Esophagus squamous epithelium (tissue), 5 donors: Measurements from ENCODE around the gene TMEM167B. TPM values are rescaled to one million over a fixed set of nuclear protein-coding genes. Genes with fewer than 3 reads are reported as not detected.
"Not testable (repeated sequence)": the region's sequence is repeated elsewhere in the genome, so short reads cannot be mapped to it uniquely, and the experiment has no call there.

Source experiments
- DNase-seq: peaks from one replicate; lab custom pipeline; 2025; lab: John Stamatoyannopoulos, UW
- H3K27ac ChIP-seq, 4 donors: fragments of 200-600 bp; sonication (generic); one replicate each; pipeline ENCODE4 v1.5.1; 2016 to 2019; ENCODE audit warnings: mild to moderate bottlenecking in 1 of 4
- H3K27me3 ChIP-seq, 4 donors: fragments of 200-600 bp; sonication (generic); 1 replicate in 3 of 4; 2 replicates in 1 of 4; pipeline versions ENCODE4 v1.5.1 to v1.6.0; 2017 to 2021; ENCODE audit warnings: antibody characterized with exemption in 1 of 4
- H3K36me3 ChIP-seq, 3 donors: fragments of 200-600 bp; sonication (generic); one replicate each; pipeline ENCODE4 v1.5.1; 2016 to 2019
- H3K4me1 ChIP-seq, 3 donors: fragments of 200-600 bp; sonication (generic); one replicate each; pipeline ENCODE4 v1.5.1; 2017 to 2019
- H3K4me3 ChIP-seq, 4 donors: fragments of 200-600 bp; sonication (generic); 1 replicate in 3 of 4; 2 replicates in 1 of 4; pipeline ENCODE4 v1.5.1; 2016 to 2019; ENCODE audit warnings: mild to moderate bottlenecking in 2 of 4, moderate library complexity in 1 of 4
- H3K9me3 ChIP-seq, 3 donors: fragments of 200-600 bp; sonication (generic); one replicate each; pipeline ENCODE4 v1.5.1; 2016 to 2019
- POLR2A ChIP-seq, 4 donors: fragments of 450-650 bp; IDR thresholded peaks; one replicate each; pipeline ENCODE4 v1.6.1; 2017; ENCODE audit warnings: antibody characterized with exemption in 4 of 4, mild to moderate bottlenecking in 4 of 4, moderate library complexity in 3 of 4
- WGBS, 2 donors: methylation state at CpG; one replicate each; pipeline ENCODE4 v1.1.5; 2018; 5-methylcytosine and 5-hydroxymethylcytosine counted together
- intact Hi-C: fragments of 100-400 bp; cut with DNase I; formaldehyde crosslinking; loops from one replicate; pipeline ENCODE4 v1.15.0; 2022
- total RNA-seq, 4 donors: library from RNA; depleted of rRNA; stranded (reverse); fragments of >200 nt; gene quantifications; one replicate each; pipeline ENCODE4 v1.1.0, GENCODE V29; 2016
- TF ChIP-seq, protein P1 (sequence below), 6 experiments: fragments of 450-650 bp in 4 of 6; fragments of 200-600 bp in 2 of 6; sonication (generic) in 2 of 6; IDR thresholded peaks; one replicate each; pipeline ENCODE4 v1.5.1; 2016 to 2019; ENCODE audit warnings: antibody characterized with exemption in 6 of 6, mild to moderate bottlenecking in 4 of 6, moderate library complexity in 4 of 6
- donor health status: DM: yes; HTN: yes; CAD: no.

TMEM167B gene
- total RNA-seq, 4 donors from 2014 or later: 10.8 to 21.4 (median 16.0) TPM

DNA sequence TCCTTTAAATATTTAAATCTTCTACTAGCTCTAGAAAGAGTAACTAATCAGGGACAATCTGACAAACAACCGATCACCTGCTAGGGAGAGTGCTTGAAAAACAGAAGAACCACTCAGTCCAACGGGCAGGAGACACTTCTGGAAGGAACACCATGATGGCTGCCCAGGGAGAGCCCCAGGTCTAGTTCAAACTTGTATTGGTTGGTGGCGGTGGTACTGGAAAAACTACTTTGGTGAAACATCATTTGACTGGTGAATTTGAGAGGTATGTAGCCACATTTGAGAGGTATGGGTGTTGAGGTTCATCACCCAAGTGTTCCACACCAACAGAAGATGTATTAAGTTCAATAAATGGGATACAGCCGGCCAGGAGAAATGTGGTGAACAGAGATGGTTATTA, 43.9 kb upstream of the TMEM167B start:
- Histone ChIP-seq H3K27ac (peak overlapping the region; percentile 29 to 72 (median 52)), H3K27me3 (no peaks in the 10 kb centered on the region), H3K4me1 (peaks cover 0 to 60% (median 10%) of the 10 kb centered on the region in 3 donors), H3K4me3 (no peak overlapping the region), H3K9me3 (no peaks in the 10 kb centered on the region), H3K36me3 (no peaks in the 10 kb centered on the region)
- intact Hi-C loops: loop anchor here (10.0 kb wide), 1 partner anchor 48 kb away; the partner anchor contains the start of gene TMEM167B
- TF ChIP-seq POLR2A (IDR thresholded peaks at IDR 0.05): no peak
- TF ChIP-seq, protein P1, sequence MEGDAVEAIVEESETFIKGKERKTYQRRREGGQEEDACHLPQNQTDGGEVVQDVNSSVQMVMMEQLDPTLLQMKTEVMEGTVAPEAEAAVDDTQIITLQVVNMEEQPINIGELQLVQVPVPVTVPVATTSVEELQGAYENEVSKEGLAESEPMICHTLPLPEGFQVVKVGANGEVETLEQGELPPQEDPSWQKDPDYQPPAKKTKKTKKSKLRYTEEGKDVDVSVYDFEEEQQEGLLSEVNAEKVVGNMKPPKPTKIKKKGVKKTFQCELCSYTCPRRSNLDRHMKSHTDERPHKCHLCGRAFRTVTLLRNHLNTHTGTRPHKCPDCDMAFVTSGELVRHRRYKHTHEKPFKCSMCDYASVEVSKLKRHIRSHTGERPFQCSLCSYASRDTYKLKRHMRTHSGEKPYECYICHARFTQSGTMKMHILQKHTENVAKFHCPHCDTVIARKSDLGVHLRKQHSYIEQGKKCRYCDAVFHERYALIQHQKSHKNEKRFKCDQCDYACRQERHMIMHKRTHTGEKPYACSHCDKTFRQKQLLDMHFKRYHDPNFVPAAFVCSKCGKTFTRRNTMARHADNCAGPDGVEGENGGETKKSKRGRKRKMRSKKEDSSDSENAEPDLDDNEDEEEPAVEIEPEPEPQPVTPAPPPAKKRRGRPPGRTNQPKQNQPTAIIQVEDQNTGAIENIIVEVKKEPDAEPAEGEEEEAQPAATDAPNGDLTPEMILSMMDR (IDR thresholded peaks at IDR 0.05): no peak
- 36 to 40% methylated on average over 3 to 4 of the region's 4 CpGs for WGBS, 2 donors
- no peak for DNase-seq

DNA sequence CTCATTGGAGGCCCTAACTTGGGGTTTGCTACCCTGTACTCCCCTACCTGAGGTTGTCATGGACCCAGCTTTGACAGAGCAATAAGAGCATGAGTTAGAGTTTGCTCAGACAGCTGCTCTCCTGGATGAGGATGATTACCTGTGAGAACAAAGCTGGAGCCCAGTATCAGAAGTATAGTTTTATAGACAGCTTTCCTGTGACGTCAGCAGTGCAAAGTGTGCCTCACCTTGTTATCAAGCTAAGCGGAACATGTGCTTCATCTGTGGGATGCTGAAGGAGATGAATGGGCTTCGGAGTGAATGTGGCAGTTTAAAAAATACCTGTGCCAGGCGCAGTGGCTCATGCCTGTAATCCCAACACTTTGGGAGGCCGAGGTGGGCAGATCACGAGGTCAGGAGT, 43.2 kb upstream of the TMEM167B start:
- H3K9me3 ChIP-seq: no peaks in the 10 kb centered on the region
- intact Hi-C loops: loop anchor here (10.0 kb wide), 1 partner anchor 47 kb away; the partner anchor contains the start of gene TMEM167B
- no peaks in the 10 kb centered on the region for H3K27me3 ChIP-seq
- TF ChIP-seq POLR2A (IDR thresholded peaks at IDR 0.05): no peak
- TF ChIP-seq, protein P1 (IDR thresholded peaks at IDR 0.05): no peak
- 80 to 84% methylated on average over 4 to 6 of the region's 6 CpGs for WGBS, 2 donors
- no peak overlapping the region for H3K4me3 ChIP-seq
- H3K4me1 ChIP-seq: peaks cover 0 to 59% (median 10%) of the 10 kb centered on the region in 3 donors
- no peaks in the 10 kb centered on the region for H3K36me3 ChIP-seq
- H3K27ac ChIP-seq: peak overlapping the region; percentile 29 to 72 (median 52)
- no peak for DNase-seq

DNA sequence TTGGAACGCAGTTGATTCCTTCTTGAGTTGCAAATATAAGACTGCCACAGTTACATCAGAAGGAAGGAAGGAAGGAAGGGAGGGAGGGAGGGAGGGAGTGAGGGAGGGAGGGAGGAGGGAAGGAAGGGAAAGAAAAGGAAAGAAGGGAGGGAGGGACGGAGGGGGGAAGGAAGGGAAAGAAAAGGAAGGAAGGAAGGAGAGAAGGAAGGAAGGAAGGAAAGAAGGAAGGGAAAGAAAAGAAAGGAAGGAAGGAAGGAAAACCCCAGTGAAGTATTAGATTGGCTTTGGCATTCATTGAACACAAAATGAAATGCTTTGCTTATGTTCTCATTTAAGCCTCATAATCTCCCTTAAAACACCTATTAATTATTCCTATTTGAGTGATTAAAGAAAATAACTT, 42.2 kb upstream of the TMEM167B start:
- Histone ChIP-seq H3K4me1 (peaks cover 0 to 52% (median 10%) of the 10 kb centered on the region in 3 donors), H3K9me3 (no peaks in the 10 kb centered on the region), H3K4me3 (no peak overlapping the region), H3K27me3 (no peaks in the 10 kb centered on the region), H3K36me3 (no peaks in the 10 kb centered on the region), H3K27ac (no peak overlapping the region)
- 23 to 40% methylated on average over 2 of the region's 2 CpGs for WGBS, 2 donors
- intact Hi-C loops: loop anchor here (10.0 kb wide), 1 partner anchor 46 kb away; the partner anchor contains the start of gene TMEM167B
- TF ChIP-seq, protein P1 (IDR thresholded peaks at IDR 0.05): no peak
- no peak for TF ChIP-seq POLR2A (IDR thresholded peaks at IDR 0.05)
- DNase-seq: no peak

DNA sequence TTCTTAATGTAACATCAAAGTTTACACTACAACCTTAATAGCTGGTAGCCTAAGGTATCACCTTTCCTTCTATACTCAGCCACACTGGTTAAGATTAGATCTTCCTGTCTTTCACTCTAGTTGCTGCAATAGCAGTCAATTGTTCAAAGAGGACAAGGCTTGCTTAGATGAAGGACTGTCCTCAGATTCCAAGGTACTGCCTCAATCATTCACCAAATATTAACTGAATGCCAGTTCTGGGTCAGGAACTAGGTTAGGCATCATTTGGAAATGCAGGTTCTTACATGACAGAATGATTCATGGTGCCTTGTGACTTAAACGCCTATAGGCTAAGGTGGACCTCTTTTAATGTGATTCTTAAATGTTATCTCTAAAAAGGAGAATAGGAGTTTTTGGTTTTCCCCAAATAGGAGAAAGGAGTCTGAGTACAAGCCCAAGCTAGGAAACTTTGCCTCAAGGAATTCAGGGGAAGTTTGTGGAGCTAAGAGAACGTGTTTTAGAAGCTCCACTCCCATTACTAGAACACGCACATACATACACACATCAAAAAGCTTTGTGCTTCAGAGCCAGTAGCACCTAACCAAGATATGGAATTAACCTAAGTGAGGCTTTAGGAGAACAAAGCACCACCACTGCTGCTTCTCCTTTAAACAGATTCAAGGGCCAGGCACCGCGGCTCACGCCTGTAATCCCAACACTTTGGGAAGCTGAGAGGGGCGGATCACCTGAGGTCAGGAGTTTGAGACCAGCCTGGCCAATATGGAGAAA, 40.2 kb upstream of the TMEM167B start:
- DNase-seq: no peak
- TF ChIP-seq, protein P1 (IDR thresholded peaks at IDR 0.05): no peak
- no peak for TF ChIP-seq POLR2A (IDR thresholded peaks at IDR 0.05)
- Histone ChIP-seq H3K27ac (peak overlapping the region; percentile 69 to 90 (median 80)), H3K9me3 (no peaks in the 10 kb centered on the region), H3K36me3 (no peaks in the 10 kb centered on the region), H3K27me3 (no peaks in the 10 kb centered on the region), H3K4me3 (peak overlapping the region in 2 of 4 donors; percentile 9 to 32), H3K4me1 (peaks cover 0 to 52% (median 10%) of the 10 kb centered on the region in 3 donors)
- WGBS, 2 donors: 45 to 50% methylated on average over 4 to 6 of the region's 7 CpGs
- intact Hi-C loops: no loop called here

DNA sequence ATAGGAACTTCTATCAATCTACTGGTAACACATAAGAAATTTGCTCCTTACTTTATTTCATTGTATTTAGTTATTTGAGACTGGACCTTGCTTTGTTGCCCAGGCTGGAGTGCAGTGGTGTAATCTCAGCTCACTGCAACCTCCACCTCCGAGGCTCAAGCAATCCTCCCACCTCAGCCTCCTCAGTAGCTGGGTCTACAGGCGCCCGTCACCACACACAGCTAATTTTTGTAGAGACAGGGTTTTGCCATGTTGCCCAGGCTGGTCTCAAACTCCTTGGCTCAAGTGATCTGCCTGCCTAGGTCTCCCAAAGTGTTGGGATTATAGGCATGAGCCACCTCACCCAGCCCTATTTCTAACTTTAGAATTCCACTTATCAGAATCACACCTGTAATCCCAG, 38.4 kb upstream of the TMEM167B start:
- H3K4me3 ChIP-seq, H3K27me3 ChIP-seq, intact Hi-C loops, H3K27ac ChIP-seq, DNase-seq, H3K36me3 ChIP-seq, H3K9me3 ChIP-seq: not testable (repeated sequence)
- H3K4me1 ChIP-seq: peaks cover 0 to 53% (median 7%) of the 10 kb centered on the region in 3 donors
- 96% methylated on average over 3 of the region's 3 CpGs for WGBS, 2 donors
